Occipital lobe (tissue), 2 donors: ENCODE results near the gene RAPGEF4. TPM values are rescaled to one million over a fixed set of nuclear protein-coding genes. Genes with fewer than 3 reads are reported as not detected.
"Not testable (repeated sequence)": the region's sequence is repeated elsewhere in the genome, so short reads cannot be mapped to it uniquely, and the experiment has no call there.

Experiments used
- DNase-seq: peaks from one replicate; lab custom pipeline; 2025; lab: John Stamatoyannopoulos, UW
- total RNA-seq: library from RNA; depleted of rRNA; stranded (reverse); fragments of >200 nt; gene quantifications from one replicate; pipeline ENCODE4 v1.2.3, GENCODE V29; 2014

Gene RAPGEF4
- total RNA-seq, 1 donor from 2014 or later = 23.4 TPM

GRCh38 chr2:172772633-172773032 lies 37.0 kb downstream of the RAPGEF4 start:
- DNase-seq = no peak

DNA sequence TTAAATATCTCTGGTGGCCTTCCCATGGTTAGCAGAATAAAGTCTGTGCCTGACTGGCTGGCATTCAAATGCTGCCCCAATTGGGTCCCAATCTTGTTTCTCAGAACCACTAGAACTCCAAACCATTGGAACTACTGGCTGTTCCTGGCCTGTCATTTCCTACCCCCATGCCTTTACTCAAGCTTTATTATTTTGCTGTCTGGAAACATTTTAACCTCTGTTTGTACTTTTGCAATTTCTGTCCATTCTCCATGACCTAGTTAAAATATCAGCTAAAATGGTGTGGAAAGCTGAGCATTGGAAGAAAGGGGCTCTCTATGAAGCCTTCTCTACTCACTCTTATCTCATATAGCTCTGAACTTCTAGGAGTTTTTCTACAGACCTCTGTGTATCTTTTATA lies 38.7 kb downstream of the RAPGEF4 start:
- DNase-seq = no peak

DNA sequence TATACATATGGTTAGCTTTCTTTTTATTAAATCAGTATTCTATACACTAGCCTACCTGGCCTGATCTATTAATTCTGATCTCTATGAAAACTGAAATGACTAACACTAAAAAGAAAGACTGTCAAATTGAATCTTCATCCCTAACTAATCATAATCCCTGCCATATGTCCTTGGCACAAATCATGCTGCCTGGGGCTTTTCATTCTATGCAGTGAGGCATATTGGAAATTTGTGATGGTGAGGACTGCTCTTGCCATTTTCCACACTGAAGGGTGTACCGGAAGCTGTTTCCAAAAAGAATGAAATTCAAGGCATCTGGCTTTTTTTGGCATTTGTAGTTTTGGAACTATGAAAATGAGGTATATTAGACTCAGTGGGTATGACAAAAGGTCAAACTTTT lies 39.7 kb downstream of the RAPGEF4 start:
- DNase-seq = no peak

DNA sequence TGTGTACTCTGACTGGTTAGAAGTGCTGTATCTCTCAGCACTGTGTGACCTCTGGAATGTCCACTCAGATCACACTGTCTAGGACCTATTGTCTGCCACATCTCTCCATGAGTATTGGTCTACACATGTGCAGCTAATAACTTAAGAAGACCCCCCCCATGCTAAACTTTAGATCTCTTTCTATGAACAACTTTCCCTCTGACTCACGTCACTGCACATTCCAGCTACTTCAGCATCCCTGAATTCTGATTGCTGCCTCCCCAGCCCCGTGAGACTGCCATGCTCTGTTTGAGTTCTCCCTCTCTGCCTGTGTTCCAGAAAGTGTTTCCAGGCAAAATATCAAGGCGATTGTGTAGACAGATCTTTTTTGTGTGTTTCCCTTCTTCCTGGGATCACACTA lies 41.8 kb downstream of the RAPGEF4 start:
- no peak for DNase-seq

DNA sequence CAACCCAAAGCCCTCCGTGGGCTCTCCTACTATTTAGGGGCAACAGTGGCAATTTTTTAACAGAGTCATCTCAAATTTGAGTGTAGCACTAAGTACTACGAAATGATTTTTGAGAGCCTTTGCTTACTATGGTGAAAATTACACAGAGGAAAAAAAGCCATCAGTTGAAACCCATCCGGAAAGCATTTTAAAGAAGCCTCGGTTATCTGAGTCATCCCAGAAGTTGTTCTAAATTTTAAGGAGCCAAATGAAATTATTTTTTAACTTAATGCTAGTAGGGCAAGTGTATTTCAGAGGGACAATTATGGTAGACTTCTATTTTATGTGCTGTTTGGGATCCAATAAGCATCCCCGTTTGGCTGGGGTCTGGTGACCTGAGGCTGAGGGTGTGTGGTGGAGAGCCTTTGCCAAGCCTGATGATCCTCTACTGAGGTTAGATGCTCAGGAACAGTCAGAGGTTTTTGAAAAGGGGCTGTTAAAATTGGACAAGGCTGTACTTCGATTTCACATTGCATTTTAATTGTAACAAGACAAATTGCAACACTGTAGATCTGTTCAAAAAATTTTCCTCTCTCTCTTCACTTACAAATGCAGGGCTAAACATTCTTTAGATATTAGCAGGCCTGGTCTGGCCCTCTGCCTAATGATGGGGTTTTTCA lies 47.0 kb downstream of the RAPGEF4 start:
- DNase-seq = no peak

DNA sequence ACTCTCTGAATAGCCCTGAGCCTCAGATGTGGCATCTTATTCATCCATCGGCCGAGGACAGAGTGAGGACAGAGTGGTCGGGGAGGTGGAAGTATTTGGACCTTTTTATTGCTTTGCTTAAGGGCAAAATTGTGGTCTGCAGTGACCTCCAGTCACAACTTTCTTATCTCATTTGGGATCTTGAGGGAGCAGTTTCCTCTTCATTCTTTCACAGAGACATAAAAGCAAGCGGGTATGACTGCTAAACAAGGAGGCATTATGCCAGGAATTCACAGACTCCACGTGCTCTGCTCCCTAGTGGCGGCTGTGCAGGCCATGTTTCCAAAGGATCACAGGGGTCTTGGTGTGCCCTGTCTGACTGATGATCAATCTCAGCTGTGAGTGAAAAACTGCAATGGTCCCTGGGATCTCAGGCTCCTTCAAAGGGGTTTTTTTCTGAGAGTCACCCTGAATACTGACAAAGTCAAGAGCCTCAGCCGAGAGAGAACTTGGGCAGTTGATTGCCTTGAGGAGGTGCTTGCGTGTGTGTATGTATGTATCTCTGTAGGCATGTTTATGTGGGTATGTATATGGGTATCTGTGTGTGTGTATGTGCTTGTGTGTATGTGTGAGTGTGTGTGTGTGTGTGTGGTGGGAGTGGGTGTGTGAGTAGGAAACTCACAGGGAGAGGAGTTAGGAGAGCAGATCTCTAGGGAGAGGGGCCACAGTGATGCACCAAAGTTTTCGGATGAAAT lies 47.7 kb downstream of the RAPGEF4 start:
- DNase-seq = no peak

DNA sequence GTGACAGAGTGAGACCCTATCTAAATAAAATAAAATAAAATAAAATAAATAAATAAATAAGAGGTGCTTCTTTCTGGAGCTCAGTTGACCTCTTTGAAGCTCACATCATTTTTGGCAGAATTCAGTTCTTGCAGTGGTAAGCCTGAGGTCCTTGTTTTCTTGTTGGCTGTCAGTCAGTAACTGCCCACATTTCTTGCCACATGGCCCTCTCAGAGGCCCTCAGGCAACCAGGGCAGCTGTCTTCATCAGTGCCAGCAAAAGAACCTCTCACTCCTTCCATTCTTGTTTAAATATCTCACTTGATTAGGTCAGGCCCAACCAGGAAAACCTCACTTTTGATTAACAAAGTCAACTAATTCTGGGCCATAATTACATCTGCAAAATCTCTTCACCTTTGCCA lies 53.2 kb downstream of the RAPGEF4 start:
- no peak for DNase-seq

DNA sequence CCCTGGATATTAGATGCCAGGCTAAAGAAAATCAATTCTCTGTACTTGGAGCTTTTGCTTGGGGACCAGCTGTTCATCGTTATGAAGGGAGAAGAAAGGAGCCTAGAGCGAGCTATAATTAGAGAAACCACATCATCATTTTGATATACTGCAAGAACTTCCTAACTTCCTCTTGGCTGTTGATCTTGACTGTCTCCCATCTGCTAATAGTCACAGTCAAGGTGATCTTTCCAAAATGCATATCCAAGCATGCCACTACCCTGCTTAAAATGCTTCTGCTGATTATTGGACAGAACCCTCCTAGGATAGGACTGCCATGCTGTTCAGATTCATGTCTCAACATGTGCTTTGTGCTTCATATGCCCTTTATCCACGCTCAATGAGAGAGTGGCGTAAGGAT lies 54.8 kb downstream of the RAPGEF4 start:
- no peak for DNase-seq

DNA sequence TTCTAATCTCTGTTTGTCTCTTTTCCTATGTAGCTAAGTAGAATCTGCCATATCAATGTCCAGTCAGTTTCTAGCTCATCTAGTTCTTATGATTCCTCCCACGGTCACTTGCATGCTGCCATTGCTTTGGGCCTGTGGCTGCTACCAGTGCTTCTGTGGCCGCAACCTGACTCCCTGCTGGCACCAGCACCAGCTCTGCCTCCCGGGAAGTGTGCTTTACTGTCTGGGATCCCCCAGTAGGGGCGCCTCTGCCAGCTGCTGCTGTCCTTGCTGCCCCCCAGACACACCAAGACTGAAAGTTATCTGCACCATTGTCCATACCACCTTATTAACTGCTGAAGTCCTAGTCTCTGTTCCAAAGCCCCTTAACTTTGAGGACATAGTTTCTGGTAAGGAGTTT lies 56.3 kb downstream of the RAPGEF4 start:
- DNase-seq = no peak

DNA sequence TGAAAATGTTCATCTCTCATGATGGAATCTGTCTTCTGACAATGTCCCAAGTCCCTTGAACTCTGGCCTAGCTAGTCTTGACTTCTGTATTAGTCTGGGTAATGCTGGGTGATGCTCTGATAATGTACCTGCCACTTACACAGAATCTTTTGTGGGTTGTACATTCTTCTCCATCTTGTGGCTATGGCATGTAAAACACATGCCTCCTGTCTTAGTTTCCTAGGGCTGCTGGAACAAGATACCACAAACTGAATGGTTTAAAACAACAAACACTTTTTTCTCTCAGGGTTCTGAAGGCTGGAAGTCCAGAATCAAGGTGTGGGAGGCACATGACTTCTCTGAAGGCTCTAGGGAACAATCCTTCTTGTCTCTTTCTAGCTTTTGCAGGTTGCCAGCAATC lies 57.1 kb downstream of the RAPGEF4 start:
- no peak for DNase-seq

- DNase-seq = not testable (repeated sequence)
These were observed 67.7 kb downstream of the RAPGEF4 start for GRCh38 chr2:172803308-172803707.

DNA sequence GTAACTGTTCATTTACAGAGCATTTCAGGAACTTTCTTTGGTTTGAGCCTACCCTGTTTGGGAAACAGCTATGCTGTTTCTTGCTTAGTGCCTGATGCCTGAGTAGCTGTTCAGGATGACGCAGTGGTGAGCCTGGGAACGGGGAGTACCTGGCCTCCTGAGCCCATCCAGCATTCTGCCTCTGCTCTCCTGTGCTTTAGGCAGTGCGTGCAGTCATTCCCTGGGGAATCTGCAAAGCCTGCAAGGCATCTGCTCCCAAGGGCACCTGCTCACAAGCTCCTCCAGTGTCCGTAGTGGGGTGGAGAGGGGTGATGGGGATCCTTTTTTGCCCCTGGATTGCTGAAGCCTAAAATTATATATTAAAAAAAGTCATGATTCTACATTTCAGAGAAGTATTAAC lies 68.8 kb downstream of the RAPGEF4 start:
- DNase-seq = no peak

DNA sequence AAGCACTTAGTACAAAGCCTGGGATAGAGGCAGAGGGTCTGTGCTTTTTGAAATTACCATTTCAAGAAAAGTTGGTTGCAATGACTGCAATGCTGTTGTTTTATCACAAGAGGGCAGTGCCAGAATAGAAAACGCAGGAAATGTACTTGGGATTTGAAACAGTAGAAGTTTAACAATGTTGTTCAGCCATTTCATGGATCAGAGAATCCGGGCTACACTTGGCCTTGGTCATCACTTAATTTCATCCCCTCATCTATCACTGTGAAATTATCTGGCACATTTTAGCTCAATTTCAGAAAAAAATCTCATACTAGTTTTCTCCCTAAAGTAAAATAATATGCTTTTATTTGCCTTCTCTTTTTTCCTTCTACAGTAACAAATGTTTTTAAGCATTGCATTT lies 70.8 kb downstream of the RAPGEF4 start:
- DNase-seq = no peak

GRCh38 chr2:172806996-172807395 lies 71.4 kb downstream of the RAPGEF4 start:
- peak; percentile 7 for DNase-seq

GRCh38 chr2:172808156-172808555 lies 72.5 kb downstream of the RAPGEF4 start:
- DNase-seq = no peak

DNA sequence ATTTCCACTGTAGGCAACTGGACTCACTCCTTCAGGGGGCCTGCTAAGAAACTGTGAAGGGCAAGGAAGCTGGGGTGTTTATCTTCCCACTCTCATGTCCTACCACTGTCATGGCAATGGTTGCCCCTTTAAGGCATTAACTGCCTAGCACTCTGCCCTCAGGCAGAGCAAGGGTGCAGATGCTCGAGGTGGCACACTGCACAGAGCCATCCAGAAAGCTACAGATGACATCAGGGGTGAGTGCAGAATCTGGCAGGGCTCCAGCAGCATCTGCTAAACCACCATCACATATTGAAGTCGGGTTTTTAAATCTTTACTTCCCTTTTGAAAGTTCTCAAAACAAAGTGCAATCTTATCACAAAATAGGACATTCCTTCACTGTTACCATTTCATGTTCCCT lies 75.4 kb downstream of the RAPGEF4 start:
- no peak for DNase-seq

GRCh38 chr2:172812158-172812744 lies 76.6 kb downstream of the RAPGEF4 start:
- DNase-seq = no peak

- DNase-seq = no peak
These were observed 77.8 kb downstream of the RAPGEF4 start for GRCh38 chr2:172813314-172813888.

DNA sequence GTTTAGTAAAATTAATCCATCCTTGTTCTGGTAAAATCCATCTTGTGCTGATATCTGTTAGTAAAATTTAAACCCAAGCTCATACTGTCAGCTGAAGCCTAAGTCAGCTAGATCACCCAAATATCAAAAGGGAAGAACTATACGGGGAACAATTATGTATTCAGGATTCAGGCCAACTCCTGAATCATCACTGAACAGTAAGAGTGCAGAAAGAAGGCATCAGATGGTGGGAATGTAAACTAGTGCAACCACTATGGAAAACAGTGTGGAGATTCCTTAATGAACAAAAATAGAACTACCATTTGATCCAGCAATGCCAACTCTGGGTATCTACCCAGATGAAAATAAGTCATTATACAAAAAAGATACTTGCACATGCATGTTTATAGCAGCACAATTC lies 81.8 kb downstream of the RAPGEF4 start:
- no peak for DNase-seq

- no peak for DNase-seq
These were observed 84.3 kb downstream of the RAPGEF4 start for GRCh38 chr2:172819943-172820342.

DNA sequence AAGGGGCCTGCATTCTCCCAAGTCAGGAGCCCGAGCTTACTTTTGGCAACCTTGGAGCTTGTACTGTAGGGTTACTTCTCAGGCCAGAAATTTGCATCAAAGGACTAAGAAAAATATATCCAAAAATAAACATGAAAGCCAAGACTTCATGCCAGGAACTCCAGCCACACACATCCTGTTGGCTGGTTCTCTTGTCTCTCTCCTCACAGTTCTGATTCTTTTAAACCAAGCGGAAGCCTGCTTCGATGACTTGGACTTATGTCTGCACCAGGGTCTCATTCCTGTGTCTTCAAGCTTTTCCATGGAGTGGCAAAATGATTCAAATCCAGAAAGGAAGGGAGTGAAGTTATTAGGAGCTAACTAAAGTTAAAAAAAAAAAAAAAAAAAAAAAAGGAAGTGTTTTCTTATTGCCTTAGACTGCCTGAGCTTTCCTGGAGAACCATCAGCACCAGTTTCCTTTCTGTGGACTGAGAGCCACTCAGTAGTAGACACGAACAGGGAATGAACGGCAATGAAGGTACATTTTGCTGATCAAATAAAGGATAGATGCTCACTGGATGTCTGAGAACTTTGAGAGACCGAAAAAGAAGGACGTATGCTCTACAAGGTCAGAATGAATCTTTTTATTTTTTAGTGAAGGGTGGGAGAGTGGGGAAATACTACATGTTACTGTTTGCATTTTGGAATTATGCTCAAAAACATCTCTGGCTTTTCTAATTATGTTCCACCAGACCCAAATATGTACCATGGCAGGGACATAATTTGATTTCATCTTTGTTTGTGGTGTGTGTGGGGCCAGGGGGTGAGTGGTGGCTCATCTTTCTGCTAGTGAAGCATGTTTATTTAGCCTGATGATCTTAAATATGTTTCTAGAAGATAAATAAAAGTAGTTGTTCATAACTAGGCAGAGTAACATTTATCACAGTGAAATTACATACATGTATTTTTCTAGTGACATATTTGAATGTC lies 86.0 kb downstream of the RAPGEF4 start:
- DNase-seq = no peak
